HG03139 (cell line): ENCODE measurements around the gene B4GALT3.

Experiments used
- ATAC-seq: cut with Tn5 transposase; IDR thresholded peaks from one replicate; pipeline ENCODE4 v1.9.1; 2021; ENCODE audit not compliant: unreplicated experiment

B4GALT3 gene

GRCh38 chr1:161164901-161165610 is 12.3 kb downstream of the B4GALT3 start:
- no peak for ATAC-seq

- no peak for ATAC-seq
Measured at GRCh38 chr1:161163793-161164192, 13.5 kb downstream of the B4GALT3 start.

- ATAC-seq = no peak
Measured at GRCh38 chr1:161162806-161163205, 14.5 kb downstream of the B4GALT3 start.

GRCh38 chr1:161162052-161162451 is 15.3 kb downstream of the B4GALT3 start:
- no peak for ATAC-seq

GRCh38 chr1:161161652-161162051 is 15.7 kb downstream of the B4GALT3 start:
- ATAC-seq = no peak

- no peak for ATAC-seq
Measured at GRCh38 chr1:161160671-161161145, 16.6 kb downstream of the B4GALT3 start.

- ATAC-seq = no peak
Measured at GRCh38 chr1:161159913-161160243, 17.4 kb downstream of the B4GALT3 start.

GRCh38 chr1:161159087-161159912 is 18.0 kb downstream of the B4GALT3 start, which contains the start of gene USP21:
Gene USP21 (plus strand): TSS chr1:161159500. CDS start chr1:161160641, 1,141 bp downstream.
- peak; percentile 75 for ATAC-seq

GRCh38 chr1:161158316-161159010 is 18.8 kb downstream of the B4GALT3 start:
- no peak for ATAC-seq

GRCh38 chr1:161157867-161158266 is 19.4 kb downstream of the B4GALT3 start:
- no peak for ATAC-seq

- ATAC-seq = peak; percentile 74
Measured at GRCh38 chr1:161153682-161154337, 23.5 kb downstream of the B4GALT3 start, which contains the start of gene UFC1. Gene UFC1 (plus strand): TSS chr1:161153978. CDS start chr1:161153998, 20 bp downstream.

GRCh38 chr1:161153176-161153575 is 24.1 kb downstream of the B4GALT3 start:
- no peak for ATAC-seq

- no peak for ATAC-seq
Measured at GRCh38 chr1:161145832-161146231, 31.5 kb downstream of the B4GALT3 start.

GRCh38 chr1:161140755-161141400 is 36.4 kb downstream of the B4GALT3 start:
- no peak for ATAC-seq

GRCh38 chr1:161139766-161140165 is 37.5 kb downstream of the B4GALT3 start:
- no peak for ATAC-seq

- ATAC-seq = no peak
Measured at GRCh38 chr1:161138431-161138830, 38.9 kb downstream of the B4GALT3 start.

- no peak for ATAC-seq
Measured at GRCh38 chr1:161137881-161138280, 39.4 kb downstream of the B4GALT3 start.

- ATAC-seq = no peak
Measured at GRCh38 chr1:161133220-161133740, 44.0 kb downstream of the B4GALT3 start.

- ATAC-seq = peak; percentile 90
Measured at GRCh38 chr1:161132410-161133219, 44.7 kb downstream of the B4GALT3 start, which contains the start of gene DEDD. Gene DEDD (minus strand): TSS chr1:161132667. CDS start chr1:161124462, 8,205 bp downstream.
